HAP-1 (cell line): Measurements from ENCODE around the gene ZNF175.

Source experiments
- DNase-seq, 2 experiments: peaks; one replicate each; pipeline ENCODE4 v3.0.0-alpha.2; 2016 to 2020; ENCODE audit warnings: low spot score in 2 of 2
- H3K27me3 ChIP-seq: fragments of 250-450 bp; sonication (Bioruptor Pico); 2 replicates; pipeline ENCODE4 v1.5.1; 2020; ENCODE audit warnings: low read depth, mild to moderate bottlenecking, moderate library complexity
- H3K36me3 ChIP-seq: fragments of 250-450 bp; sonication (Bioruptor Pico); replicated peaks from 2 replicates; pipeline ENCODE4 v1.5.1; 2020; ENCODE audit warnings: mild to moderate bottlenecking
- H3K4me1 ChIP-seq: fragments of 250-450 bp; sonication (Bioruptor Pico); 2 replicates; pipeline ENCODE4 v1.5.1; 2020; ENCODE audit warnings: mild to moderate bottlenecking
- H3K4me3 ChIP-seq: fragments of 250-450 bp; sonication (Bioruptor Pico); 2 replicates; pipeline ENCODE4 v1.5.1; 2020; ENCODE audit warnings: mild to moderate bottlenecking, moderate library complexity
- H3K9me3 ChIP-seq: fragments of 250-450 bp; sonication (Bioruptor Pico); 2 replicates; pipeline ENCODE4 v1.5.1; 2020; ENCODE audit warnings: mild to moderate bottlenecking, moderate library complexity
- in situ Hi-C: fragments of 300-500 bp; cut with MboI; formaldehyde crosslinking; loops from 3 replicates; pipeline ENCODE4 v1.14.3; 2020; ENCODE audit warnings: low sequenced_read_pairs, inconsistent platforms, mixed read lengths

ZNF175 gene

GRCh38 chr19:51590441-51590840, 19.4 kb downstream of the ZNF175 start:
- Histone ChIP-seq H3K9me3 (peaks cover 4% of the 10 kb centered on the region; the same call in 1 of the 2 replicates), H3K36me3 (peaks cover 14% of the 10 kb centered on the region), H3K27me3 (no peaks in the 10 kb centered on the region), H3K4me1 (peaks cover 4% of the 10 kb centered on the region; the same call in 1 of the 2 replicates), H3K4me3 (no peak overlapping the region)
- DNase-seq = no peak
- in situ Hi-C loops = no loop called here

- no peak for DNase-seq
- no peaks in the 10 kb centered on the region for H3K27me3 ChIP-seq
- in situ Hi-C loops = no loop called here
- H3K4me1 ChIP-seq = peaks cover 4% of the 10 kb centered on the region; the same call in 1 of the 2 replicates
- H3K36me3 ChIP-seq = no peaks in the 10 kb centered on the region
- H3K4me3 ChIP-seq = no peak overlapping the region
- H3K9me3 ChIP-seq = peaks cover 4% of the 10 kb centered on the region; the same call in 1 of the 2 replicates
Observed at GRCh38 chr19:51592521-51592920, 21.4 kb downstream of the ZNF175 start.

DNA sequence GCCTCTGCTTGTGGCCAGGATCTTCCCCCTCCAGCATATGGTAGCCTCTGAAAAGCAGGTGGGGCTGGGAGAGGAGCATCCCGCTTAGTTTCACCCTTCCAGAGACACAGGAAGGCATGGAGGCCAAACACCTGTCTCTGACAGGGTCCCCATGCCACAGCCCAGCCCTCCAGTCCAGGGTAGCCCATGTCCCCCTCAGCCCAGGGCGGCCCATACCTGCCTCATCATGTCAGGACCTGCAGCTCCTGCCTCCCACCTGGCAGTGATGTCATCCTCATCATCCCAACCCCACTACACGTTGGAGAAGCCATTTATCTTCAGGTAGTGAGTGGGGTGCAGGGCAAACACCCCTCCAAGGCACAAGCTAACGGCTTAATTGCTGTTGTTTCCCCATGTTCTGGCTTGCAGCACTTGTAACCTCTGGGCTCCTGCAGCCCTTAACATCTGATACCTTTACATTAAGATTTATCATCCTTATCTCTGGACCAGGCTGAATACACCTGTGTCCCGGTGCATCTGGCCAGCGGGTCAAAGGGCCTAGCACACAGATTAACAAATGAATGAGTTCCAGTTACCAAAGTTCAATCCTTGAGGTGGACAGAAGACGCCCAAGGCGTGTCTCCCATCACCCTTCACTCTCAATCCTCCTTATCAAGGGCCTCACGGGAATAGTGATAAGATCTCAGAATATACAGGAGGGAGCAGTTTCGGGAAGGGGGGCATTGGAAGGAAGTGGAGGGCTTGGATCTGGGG, 22.2 kb downstream of the ZNF175 start:
- H3K27me3 ChIP-seq = no peaks in the 10 kb centered on the region
- DNase-seq = no peak
- H3K9me3 ChIP-seq = peaks cover under 1% of the 10 kb centered on the region; the same call in 1 of the 2 replicates
- H3K4me1 ChIP-seq = peaks cover 4% of the 10 kb centered on the region; the same call in 1 of the 2 replicates
- H3K4me3 ChIP-seq = peak overlapping the region; percentile 35
- in situ Hi-C loops = no loop called here
- no peaks in the 10 kb centered on the region for H3K36me3 ChIP-seq

GRCh38 chr19:51593969-51594773, 23.1 kb downstream of the ZNF175 start:
- no peaks in the 10 kb centered on the region for H3K36me3 ChIP-seq
- DNase-seq = peak; percentile 89 to 95
- H3K9me3 ChIP-seq = no peaks in the 10 kb centered on the region
- in situ Hi-C loops = no loop called here
- H3K27me3 ChIP-seq = no peaks in the 10 kb centered on the region
- H3K4me3 ChIP-seq = peak overlapping the region; percentile 35
- H3K4me1 ChIP-seq = peaks cover 4% of the 10 kb centered on the region; the same call in 1 of the 2 replicates

GRCh38 chr19:51594774-51595109, 23.7 kb downstream of the ZNF175 start:
- H3K4me1 ChIP-seq = peaks cover 4% of the 10 kb centered on the region; the same call in 1 of the 2 replicates

DNA sequence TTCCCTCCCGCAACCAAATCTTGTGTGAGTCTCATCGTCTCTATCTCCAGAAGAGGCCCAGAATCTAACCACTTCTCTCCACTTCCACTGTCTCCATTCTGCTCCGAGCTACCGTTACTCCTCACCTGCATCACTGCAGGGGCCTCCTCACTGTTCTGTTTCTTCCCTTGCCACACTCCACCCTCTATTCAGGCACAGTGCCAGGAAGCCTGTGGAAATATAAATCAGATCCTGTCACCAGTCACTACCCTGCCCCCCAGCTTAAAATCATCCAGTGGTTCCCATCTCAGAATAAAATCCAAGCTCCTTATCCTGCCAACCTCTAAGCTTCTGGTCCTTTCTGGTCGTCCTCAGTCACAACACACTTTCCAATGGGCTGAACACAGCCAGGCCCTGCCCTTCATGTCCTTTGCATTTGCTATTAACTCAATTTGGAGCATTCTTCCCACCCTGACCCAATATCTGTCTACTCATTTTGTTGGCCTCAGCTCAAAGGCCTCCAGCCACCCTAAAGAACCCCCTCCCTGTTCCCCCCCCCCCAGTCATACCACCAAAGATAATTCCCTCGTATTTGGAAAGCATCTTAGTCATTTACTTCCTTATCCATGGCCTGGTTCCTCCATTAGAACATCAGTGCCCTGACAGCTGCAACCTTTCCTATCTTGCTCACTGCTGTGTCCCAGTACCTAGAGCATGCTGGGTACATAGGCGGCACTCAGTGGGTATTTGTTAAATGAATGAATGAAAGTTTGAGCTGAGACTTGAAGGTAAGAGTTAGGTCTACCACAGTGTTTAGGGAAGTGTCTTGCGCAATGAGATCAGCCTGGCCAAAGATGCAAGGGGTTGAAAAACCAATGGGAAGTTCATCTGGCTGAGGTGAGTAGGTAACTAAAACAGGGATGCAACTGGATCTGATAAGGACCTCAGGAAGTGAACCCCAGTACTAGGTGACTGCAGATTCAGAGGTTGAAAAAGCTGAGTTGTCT, 24.4 kb downstream of the ZNF175 start:
- Histone ChIP-seq H3K27me3 (no peaks in the 10 kb centered on the region), H3K36me3 (no peaks in the 10 kb centered on the region), H3K4me3 (no peak overlapping the region), H3K4me1 (peaks cover 4% of the 10 kb centered on the region; the same call in 1 of the 2 replicates), H3K9me3 (no peaks in the 10 kb centered on the region)
- in situ Hi-C loops = no loop called here
- no peak for DNase-seq

More at GRCh38 chr19:51594774-51595109, 23.7 kb downstream of the ZNF175 start:
- in situ Hi-C loops = no loop called here
- Histone ChIP-seq H3K9me3 (no peaks in the 10 kb centered on the region), H3K27me3 (no peaks in the 10 kb centered on the region), H3K36me3 (no peaks in the 10 kb centered on the region), H3K4me3 (peak overlapping the region; percentile 35)
- DNase-seq = no peak

- peaks cover 4% of the 10 kb centered on the region; the same call in 1 of the 2 replicates for H3K4me1 ChIP-seq
- H3K36me3 ChIP-seq = no peaks in the 10 kb centered on the region
- in situ Hi-C loops = no loop called here
- no peaks in the 10 kb centered on the region for H3K9me3 ChIP-seq
- H3K4me3 ChIP-seq = no peak overlapping the region
- DNase-seq = no peak
- no peaks in the 10 kb centered on the region for H3K27me3 ChIP-seq
Observed at GRCh38 chr19:51598159-51598915, 27.3 kb downstream of the ZNF175 start.

DNA sequence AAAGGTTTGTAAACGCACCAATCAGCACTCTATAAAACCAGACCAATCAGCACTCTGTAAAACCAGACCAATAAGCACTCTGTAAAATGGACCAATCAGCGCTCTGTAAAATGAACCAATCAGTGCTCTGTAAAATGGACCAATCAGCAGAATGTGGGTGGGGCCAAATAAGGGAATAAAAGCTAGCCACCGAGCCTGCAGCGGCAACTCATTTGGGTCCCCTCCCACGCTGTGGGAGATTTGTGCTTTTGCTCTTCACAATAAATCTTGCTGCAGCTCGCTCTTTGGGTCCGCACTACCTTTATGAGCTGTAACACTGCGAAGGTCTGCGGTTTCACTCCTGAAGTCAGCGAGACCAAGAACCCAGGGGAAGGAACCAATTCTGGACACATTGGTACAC, 28.0 kb downstream of the ZNF175 start:
- Histone ChIP-seq H3K36me3 (no peaks in the 10 kb centered on the region), H3K9me3 (no peaks in the 10 kb centered on the region), H3K27me3 (no peaks in the 10 kb centered on the region), H3K4me3 (no peak overlapping the region), H3K4me1 (no peaks in the 10 kb centered on the region)
- in situ Hi-C loops = no loop called here
- no peak for DNase-seq

DNA sequence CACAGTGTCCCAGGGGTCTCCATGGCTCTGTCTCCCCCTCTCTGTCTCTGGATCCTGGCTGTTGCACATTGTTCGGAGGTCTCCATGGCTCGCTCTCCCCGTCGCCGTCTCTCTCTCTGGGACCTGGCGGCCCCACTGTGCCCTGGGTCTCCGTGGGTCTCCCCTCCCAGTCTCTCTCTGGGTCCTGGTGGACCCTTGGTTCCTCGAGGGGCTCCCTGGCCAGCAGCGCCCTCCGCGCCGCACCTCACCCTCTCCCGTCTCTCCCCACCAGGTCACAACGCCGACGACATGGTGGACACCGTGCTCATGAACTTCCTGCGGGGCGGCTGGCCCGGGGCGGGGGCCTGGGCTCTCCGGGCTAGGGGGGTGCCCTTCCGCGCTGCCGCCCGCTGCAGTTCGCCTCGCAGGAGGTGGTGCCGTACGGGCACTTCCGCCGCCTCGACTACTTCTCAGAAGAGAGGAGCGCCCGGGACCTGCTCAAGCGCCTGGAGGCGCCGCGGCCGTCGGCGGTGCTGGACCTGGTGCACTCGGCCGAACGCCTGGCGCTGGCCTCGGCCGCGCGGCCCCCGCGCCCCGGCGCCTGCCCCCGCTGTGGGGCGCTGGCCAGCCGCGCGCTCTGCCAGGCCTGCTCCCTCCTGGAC, 30.0 kb downstream of the ZNF175 start:
- Histone ChIP-seq H3K27me3 (no peaks in the 10 kb centered on the region), H3K4me1 (no peaks in the 10 kb centered on the region), H3K4me3 (no peak overlapping the region), H3K36me3 (no peaks in the 10 kb centered on the region), H3K9me3 (no peaks in the 10 kb centered on the region)
- in situ Hi-C loops = no loop called here
- no peak for DNase-seq

- DNase-seq = no peak
- Histone ChIP-seq H3K4me3 (no peak overlapping the region), H3K36me3 (no peaks in the 10 kb centered on the region), H3K27me3 (no peaks in the 10 kb centered on the region), H3K4me1 (no peaks in the 10 kb centered on the region), H3K9me3 (no peaks in the 10 kb centered on the region)
- in situ Hi-C loops = no loop called here
Observed at GRCh38 chr19:51602189-51602854, 31.2 kb downstream of the ZNF175 start.

- in situ Hi-C loops = no loop called here
- Histone ChIP-seq H3K4me3 (no peak overlapping the region), H3K4me1 (no peaks in the 10 kb centered on the region), H3K36me3 (no peaks in the 10 kb centered on the region), H3K27me3 (no peaks in the 10 kb centered on the region), H3K9me3 (no peaks in the 10 kb centered on the region)
- no peak for DNase-seq
Observed at GRCh38 chr19:51607077-51607476, 36.0 kb downstream of the ZNF175 start.

GRCh38 chr19:51607920-51608562, 37.0 kb downstream of the ZNF175 start:
- in situ Hi-C loops = no loop called here
- Histone ChIP-seq H3K27me3 (no peaks in the 10 kb centered on the region), H3K4me3 (no peak overlapping the region), H3K4me1 (no peaks in the 10 kb centered on the region), H3K36me3 (no peaks in the 10 kb centered on the region), H3K9me3 (no peaks in the 10 kb centered on the region)
- peak; percentile 50 to 92 for DNase-seq
